ENCODE data around the gene ARHGEF9.

GRCh38 chrX:63810746-63811145 lies 25.7 kb upstream of the ARHGEF9 start:
- TF ChIP-seq CTCF (IDR thresholded peaks at IDR 0.05; ENCODE audit: borderline replicate concordance, extremely low read depth, low read length, poor library complexity, severe bottlenecking) (no peak), EZH2 (IDR thresholded peaks at IDR 0.05; ENCODE audit: borderline replicate concordance, low read depth, low read length, severe bottlenecking) (no peak)
